Measurements from ENCODE around the gene SPIRE2. TPM values are rescaled to one million over a fixed set of nuclear protein-coding genes. Genes with fewer than 3 reads are reported as not detected.
A peak's percentile ranks its signal among the peaks of the same experiment; 100 is the strongest.

Gene SPIRE2
- polyA plus RNA-seq, 12 donors: 1.3 to 7.5 (median 2.8) TPM; not detected in 1

DNA sequence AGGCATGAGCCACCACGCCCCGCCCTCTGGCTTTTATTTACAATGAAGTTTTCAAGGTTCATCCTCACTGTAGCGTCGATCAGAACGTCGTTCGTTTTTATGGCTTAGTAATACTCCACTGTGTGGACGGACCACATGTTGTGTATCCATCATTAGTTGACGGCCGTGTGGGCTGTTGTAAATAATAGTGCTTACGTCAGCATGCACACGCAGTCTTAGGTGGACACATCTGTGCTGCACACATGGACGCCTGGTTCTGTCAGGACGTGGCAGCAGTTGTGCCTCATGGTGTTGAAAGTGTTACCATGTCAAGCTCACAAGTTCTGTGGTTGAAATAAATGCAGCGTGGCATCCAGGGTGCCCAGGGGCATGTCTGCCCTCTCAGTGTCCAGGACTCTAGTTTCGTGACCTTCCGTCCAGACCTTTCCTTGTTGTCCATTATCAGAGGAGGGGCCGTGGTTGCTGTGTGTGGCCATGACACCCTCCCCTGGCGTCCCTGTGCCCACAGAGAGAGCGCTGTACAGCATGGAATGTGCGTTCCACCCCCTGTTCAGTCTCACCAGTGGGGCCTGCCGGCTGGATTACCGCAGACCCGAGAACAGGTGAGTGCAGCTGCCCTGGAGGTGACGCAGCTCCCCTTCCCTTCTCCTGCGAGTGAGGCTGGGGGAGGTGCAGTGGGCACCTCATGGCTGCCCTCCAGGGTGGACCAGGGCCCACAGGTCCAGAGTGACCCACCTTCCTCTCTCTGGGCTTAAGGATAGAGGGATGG lies 67.4 kb downstream of the SPIRE2 start:
- no peak for DNase-seq

DNA sequence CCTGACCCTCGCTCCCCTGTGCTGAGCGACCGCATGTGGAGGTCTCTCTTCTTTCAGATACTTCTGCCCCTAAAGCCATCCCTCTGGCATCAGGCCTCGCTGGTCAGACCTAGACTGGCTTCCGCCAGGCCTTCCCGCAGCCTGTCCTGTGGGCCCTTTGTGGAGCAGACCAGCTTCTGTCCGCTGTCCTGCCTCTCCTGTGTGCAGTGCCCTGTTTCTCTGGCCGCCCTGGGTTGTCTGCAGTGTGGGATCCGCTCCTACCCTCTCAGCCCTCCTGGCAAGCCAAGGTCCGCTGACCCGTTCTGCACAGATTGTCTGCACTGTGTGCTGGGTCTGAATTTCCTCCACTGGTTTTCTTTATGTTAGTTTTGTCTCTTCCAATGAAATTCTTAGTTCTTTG lies 68.9 kb downstream of the SPIRE2 start:
- no peak for DNase-seq

- DNase-seq: no peak
These were observed 70.1 kb downstream of the SPIRE2 start for GRCh38 chr16:89898201-89898967.

GRCh38 chr16:89899879-89900481 lies 71.7 kb downstream of the SPIRE2 start:
- DNase-seq: no peak

DNA sequence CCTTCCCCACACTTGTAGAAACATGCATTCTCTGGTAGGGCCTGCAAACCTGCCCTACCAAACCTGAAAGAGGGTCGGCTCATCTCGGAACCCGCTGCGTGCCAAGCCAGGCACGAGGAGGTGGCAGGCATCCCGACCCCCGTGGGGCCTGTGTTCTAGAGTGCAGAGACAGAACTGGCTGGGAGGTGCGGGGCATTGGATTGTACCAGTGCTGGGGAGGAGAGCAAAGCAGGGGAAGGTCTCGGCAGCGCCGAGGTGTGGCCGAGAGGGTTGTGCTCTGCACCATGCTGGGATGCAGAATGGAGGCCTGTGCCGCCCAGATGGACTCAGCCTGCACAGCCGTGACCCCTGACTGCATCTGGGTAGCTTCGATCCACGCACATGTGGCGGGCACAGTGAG lies 72.6 kb downstream of the SPIRE2 start:
- no peak for DNase-seq

GRCh38 chr16:89902980-89903379 lies 74.7 kb downstream of the SPIRE2 start:
- DNase-seq: no peak

GRCh38 chr16:89903908-89904515 lies 75.7 kb downstream of the SPIRE2 start:
- DNase-seq: no peak

- no peak for DNase-seq
These were observed 76.6 kb downstream of the SPIRE2 start for GRCh38 chr16:89904606-89905510.

- DNase-seq: no peak
These were observed 77.3 kb downstream of the SPIRE2 start for GRCh38 chr16:89905511-89906139.

DNA sequence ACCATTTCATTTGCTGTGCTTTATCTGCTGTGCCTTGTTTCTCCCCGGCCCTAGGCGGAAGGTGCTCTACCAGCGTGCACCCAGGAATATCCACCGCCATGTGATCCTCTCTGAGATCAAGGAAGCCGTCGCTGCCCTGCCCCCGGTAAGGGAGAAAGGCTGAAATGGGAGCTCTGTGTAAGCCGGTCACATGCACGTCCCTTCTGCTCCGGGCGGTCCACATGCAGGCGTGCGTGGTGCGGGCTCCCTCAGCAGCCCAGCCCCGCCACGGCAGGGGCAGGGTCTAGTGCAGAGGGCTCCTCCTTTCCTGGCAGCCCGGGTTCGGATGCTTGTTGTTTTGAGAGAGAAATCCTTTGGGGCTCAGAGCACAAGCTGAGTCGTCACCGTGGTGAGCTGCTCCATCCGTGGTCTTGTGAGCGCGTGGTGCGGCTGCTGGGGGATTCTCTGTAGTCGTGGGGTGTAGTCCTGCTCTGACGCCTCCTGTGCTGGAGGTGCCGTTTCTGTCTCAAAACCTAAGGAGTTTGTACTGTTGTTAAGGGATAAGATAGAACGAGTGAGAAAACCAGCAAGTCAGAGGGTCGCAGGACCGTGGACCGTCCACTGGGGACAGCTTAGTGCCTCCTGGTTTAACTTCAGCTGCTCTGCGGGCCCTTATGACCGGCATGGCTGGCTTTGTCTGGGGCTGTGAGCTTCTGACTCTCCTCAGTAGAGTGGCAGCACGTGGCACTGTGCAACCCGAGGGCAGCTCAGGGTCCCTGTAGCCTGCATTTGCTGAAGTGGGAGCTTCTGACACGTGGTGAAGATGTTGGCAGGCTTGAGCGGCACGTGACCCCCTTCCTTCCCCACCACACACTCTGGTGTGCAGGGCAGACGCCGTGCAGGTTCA lies 78.1 kb downstream of the SPIRE2 start:
- DNase-seq: no peak

GRCh38 chr16:89907055-89907814 lies 79.0 kb downstream of the SPIRE2 start:
- no peak for DNase-seq

DNA sequence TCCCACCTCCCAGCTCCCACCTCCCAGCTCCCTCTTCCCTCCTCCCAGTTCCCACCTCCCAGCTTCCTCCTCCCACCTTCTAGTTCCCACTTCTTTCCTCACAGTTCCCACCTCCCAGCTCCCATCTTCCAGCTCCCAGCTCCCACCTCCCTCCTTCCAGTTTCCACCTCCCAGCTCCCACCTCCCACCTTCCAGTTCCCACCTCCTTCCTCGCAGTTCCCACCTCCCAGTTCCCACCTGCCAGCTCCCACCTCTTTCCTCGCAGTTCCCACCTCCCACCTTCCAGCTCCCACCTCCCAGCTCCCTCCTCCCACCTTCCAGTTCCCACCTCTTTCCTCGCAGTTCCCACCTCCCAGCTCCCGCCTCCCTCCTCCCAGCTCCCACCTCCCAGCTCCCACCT lies 80.0 kb downstream of the SPIRE2 start:
- no peak for DNase-seq

- DNase-seq: peak; percentile 65
These were observed 81.8 kb downstream of the SPIRE2 start for GRCh38 chr16:89909777-89910716.

DNA sequence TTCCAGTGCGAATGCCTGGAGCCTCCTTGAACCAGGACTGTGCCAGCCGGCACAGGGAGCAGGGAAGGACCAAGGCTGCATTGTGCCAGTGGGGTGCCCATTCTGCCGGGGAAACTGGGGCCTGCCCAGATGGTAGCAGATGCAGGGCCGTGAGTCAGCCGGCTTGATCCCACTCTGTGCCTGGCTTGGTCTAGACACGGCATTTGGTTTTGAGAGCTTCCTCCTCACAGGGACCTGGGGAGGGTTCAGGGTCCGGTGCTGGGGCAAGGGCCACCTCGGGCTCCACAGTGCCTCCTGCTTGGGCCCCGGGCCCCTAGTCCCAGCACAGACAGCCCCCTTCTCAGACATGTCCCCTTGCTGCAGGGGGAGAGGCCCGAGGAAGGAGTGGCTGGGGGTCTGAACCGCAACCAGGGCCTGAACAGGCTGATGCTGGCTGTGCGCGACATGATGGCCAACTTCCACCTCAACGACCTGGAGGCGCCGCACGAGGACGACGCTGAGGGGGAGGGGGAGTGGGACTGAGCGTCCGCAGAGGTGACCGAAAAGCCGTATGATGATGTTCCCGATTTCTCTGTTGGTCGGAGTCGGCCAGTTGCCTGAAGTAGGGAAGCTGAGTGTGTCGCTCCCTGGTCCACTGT lies 82.6 kb downstream of the SPIRE2 start:
- DNase-seq: no peak

DNA sequence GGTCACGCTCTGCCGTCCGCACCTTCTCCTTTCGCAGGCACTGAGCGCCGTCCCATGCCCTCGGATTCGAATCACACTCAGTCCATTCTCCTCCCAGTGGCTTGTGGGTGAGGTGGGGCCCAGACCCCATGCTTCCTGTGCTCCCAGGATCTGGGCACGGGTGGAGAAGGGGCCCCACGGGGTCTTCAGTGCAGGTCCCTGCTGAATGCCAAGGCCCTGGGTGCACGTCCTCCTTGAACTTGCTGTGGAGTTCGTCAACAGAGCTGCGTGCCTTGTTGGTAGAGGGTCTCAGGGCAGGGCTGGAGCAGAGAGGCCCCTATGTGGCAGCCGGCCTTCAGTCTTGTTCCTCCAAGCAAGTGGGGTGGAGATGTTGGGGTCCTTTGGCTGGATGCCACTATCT lies 83.1 kb downstream of the SPIRE2 start:
- DNase-seq: no peak

DNA sequence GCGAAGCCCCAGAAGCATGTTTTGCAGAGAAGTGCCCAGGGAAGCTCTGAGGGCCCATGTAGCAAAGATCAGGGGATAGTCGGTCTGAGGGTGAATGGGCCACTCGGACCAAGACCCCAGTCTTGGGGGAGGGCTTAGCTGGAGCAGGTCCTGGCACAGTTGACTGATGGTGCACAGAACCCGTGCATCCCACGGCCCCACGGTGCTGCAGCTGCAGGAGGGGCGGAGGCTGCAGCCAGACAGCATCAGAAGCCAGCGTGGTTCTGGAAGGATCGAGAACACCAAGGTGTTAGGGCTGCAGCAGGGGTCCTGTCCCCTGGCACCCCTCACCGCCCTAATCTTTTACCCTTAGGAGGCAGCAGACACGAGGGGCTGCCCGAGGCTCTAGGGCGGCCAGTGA lies 83.9 kb downstream of the SPIRE2 start:
- DNase-seq: no peak

GRCh38 chr16:89912627-89913026 lies 84.4 kb downstream of the SPIRE2 start:
- DNase-seq: no peak
